HG03039 (cell line): Measurements from ENCODE around the gene OPCML.

Experiments
- ATAC-seq: cut with Tn5 transposase; IDR thresholded peaks from one replicate; pipeline ENCODE4 v1.9.1; 2021; ENCODE audit warnings: mild to moderate bottlenecking, moderate library complexity; ENCODE audit not compliant: unreplicated experiment

OPCML gene

GRCh38 chr11:133004369-133004768, 527.9 kb downstream of the OPCML start:
- ATAC-seq: no peak

GRCh38 chr11:132999516-132999915, 532.8 kb downstream of the OPCML start:
- no peak for ATAC-seq

GRCh38 chr11:132999031-132999430, 533.3 kb downstream of the OPCML start:
- ATAC-seq: no peak

GRCh38 chr11:132997396-132997795, 534.9 kb downstream of the OPCML start:
- ATAC-seq: no peak

GRCh38 chr11:132994966-132995365, 537.3 kb downstream of the OPCML start:
- ATAC-seq: no peak

GRCh38 chr11:132993991-132994502, 538.3 kb downstream of the OPCML start:
- no peak for ATAC-seq

- no peak for ATAC-seq
Observed at GRCh38 chr11:132992838-132993631, 539.3 kb downstream of the OPCML start.

- no peak for ATAC-seq
Observed at GRCh38 chr11:132988411-132988810, 543.9 kb downstream of the OPCML start.

- ATAC-seq: no peak
Observed at GRCh38 chr11:132987936-132988335, 544.4 kb downstream of the OPCML start.

GRCh38 chr11:132983641-132983978, 548.7 kb downstream of the OPCML start:
- no peak for ATAC-seq

- ATAC-seq: no peak
Observed at GRCh38 chr11:132982772-132983640, 549.3 kb downstream of the OPCML start.

- ATAC-seq: no peak
Observed at GRCh38 chr11:132981131-132981956, 551.0 kb downstream of the OPCML start.

GRCh38 chr11:132980670-132981069, 551.6 kb downstream of the OPCML start:
- no peak for ATAC-seq

- no peak for ATAC-seq
Observed at GRCh38 chr11:132977746-132978145, 554.6 kb downstream of the OPCML start.

GRCh38 chr11:132977241-132977640, 555.1 kb downstream of the OPCML start:
- no peak for ATAC-seq

GRCh38 chr11:132976115-132976514, 556.2 kb downstream of the OPCML start:
- ATAC-seq: no peak

GRCh38 chr11:132973686-132974085, 558.6 kb downstream of the OPCML start:
- no peak for ATAC-seq

GRCh38 chr11:132972565-132972964, 559.7 kb downstream of the OPCML start:
- no peak for ATAC-seq

- no peak for ATAC-seq
Observed at GRCh38 chr11:132971351-132971750, 561.0 kb downstream of the OPCML start.

- no peak for ATAC-seq
Observed at GRCh38 chr11:132969892-132970291, 562.4 kb downstream of the OPCML start.

- no peak for ATAC-seq
Observed at GRCh38 chr11:132962041-132962440, 570.3 kb downstream of the OPCML start.
